ENCODE measurements around the gene ZSWIM2. TPM values are rescaled to one million over a fixed set of nuclear protein-coding genes. Genes with fewer than 3 reads are reported as not detected.
"Not testable (repeated sequence)": the region's sequence is repeated elsewhere in the genome, so short reads cannot be mapped to it uniquely, and the experiment has no call there.

The ZSWIM2 gene
- not detected for total RNA-seq

GRCh38 chr2:186848873-186849578 is at the start of gene ZSWIM2:
Gene ZSWIM2, minus strand, starts transcription at chr2:186849170. Its CDS starts 40 bp downstream, at chr2:186849130.
- Mint-ChIP-seq H3K9me3 (peaks cover 6% of the 10 kb centered on the region), H3K36me3 (peaks cover 4% of the 10 kb centered on the region), H3K27me3 (peaks cover 0 to 8% of the 10 kb centered on the region in 2 donors), H3K4me1 (ENCODE audit: low read depth in 2 of 2) (peaks cover 0 to 6% of the 10 kb centered on the region in 2 donors), H3K4me3 (peak within 1 kb of the TSS; percentile 39), H3K27ac (no peak within 1 kb of the TSS)
- DNase-seq (ENCODE audit: low spot score), result no peak
- ATAC-seq, result peak in 1 of 2 donors; percentile 69

GRCh38 chr2:186896220-186896619 is 47.2 kb upstream of the ZSWIM2 start:
- not testable (repeated sequence) for H3K27me3 Mint-ChIP-seq; ATAC-seq; H3K4me3 Mint-ChIP-seq; H3K27ac Mint-ChIP-seq; H3K36me3 Mint-ChIP-seq; DNase-seq (ENCODE audit: low spot score); H3K4me1 Mint-ChIP-seq (ENCODE audit: low read depth in 2 of 2)
- H3K9me3 Mint-ChIP-seq, result peaks cover 20% of the 10 kb centered on the region

GRCh38 chr2:186895451-186895850 is 46.5 kb upstream of the ZSWIM2 start:
- Mint-ChIP-seq H3K9me3 (peaks cover 15% of the 10 kb centered on the region), H3K4me1 (ENCODE audit: low read depth in 2 of 2) (no peaks in the 10 kb centered on the region), H3K4me3 (no peak overlapping the region), H3K27ac (no peak overlapping the region), H3K36me3 (peaks cover 5% of the 10 kb centered on the region), H3K27me3 (no peaks in the 10 kb centered on the region)
- no peak for DNase-seq (ENCODE audit: low spot score)
- no peak for ATAC-seq

GRCh38 chr2:186894478-186894877 is 45.5 kb upstream of the ZSWIM2 start:
- Mint-ChIP-seq H3K4me3 (no peak overlapping the region), H3K9me3 (peaks cover 17% of the 10 kb centered on the region), H3K27me3 (no peaks in the 10 kb centered on the region), H3K27ac (no peak overlapping the region), H3K36me3 (peaks cover 5% of the 10 kb centered on the region), H3K4me1 (ENCODE audit: low read depth in 2 of 2) (no peaks in the 10 kb centered on the region)
- ATAC-seq (no peak), DNase-seq (ENCODE audit: low spot score) (no peak)

DNA sequence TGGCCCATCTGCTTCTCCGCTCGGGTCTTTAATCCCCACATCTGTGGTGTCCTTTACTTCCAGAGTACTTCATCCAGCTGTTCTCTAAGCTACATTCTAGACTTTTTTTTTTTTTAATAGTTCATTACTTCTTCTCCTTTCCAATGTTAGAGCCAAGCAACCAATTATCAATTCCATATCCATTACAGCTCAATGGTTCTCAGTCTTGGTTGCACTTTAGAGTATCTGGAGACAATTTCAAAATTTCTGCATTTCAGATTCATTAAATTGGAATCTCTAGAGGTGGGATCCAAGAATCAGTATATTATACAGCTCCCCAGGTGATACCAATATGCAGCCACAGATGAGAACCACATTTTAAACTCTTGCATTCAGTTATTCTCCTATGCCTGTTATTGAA is 43.9 kb upstream of the ZSWIM2 start:
- Mint-ChIP-seq H3K27me3 (no peaks in the 10 kb centered on the region), H3K36me3 (no peaks in the 10 kb centered on the region), H3K4me3 (no peak overlapping the region), H3K4me1 (ENCODE audit: low read depth in 2 of 2) (no peaks in the 10 kb centered on the region), H3K9me3 (peaks cover 11% of the 10 kb centered on the region), H3K27ac (no peak overlapping the region)
- DNase-seq (ENCODE audit: low spot score), result no peak
- no peak for ATAC-seq

DNA sequence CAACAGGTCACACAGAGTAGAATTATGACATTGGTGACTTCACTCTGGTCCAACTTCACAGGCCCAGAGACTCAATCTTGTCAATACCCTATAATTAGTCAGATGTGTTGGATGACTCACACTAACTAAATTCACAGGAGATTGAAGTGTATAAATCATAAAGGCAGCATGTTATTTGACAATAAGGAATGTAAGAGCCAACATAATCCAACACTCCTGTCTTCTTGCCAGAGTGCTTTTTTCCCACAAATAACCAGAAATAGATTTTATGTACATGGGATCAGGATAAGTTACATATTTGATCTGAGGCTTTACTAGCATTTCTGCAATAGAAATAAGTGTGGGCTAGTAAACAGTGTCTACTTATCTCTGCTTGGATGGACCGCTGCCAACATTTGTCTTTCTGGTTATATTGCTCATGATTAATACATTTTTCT is 42.2 kb upstream of the ZSWIM2 start:
- Mint-ChIP-seq H3K4me1 (ENCODE audit: low read depth in 2 of 2) (no peaks in the 10 kb centered on the region), H3K36me3 (no peaks in the 10 kb centered on the region), H3K4me3 (no peak overlapping the region), H3K27ac (no peak overlapping the region), H3K9me3 (peaks cover 7% of the 10 kb centered on the region), H3K27me3 (no peaks in the 10 kb centered on the region)
- no peak for ATAC-seq
- DNase-seq (ENCODE audit: low spot score), result no peak

DNA sequence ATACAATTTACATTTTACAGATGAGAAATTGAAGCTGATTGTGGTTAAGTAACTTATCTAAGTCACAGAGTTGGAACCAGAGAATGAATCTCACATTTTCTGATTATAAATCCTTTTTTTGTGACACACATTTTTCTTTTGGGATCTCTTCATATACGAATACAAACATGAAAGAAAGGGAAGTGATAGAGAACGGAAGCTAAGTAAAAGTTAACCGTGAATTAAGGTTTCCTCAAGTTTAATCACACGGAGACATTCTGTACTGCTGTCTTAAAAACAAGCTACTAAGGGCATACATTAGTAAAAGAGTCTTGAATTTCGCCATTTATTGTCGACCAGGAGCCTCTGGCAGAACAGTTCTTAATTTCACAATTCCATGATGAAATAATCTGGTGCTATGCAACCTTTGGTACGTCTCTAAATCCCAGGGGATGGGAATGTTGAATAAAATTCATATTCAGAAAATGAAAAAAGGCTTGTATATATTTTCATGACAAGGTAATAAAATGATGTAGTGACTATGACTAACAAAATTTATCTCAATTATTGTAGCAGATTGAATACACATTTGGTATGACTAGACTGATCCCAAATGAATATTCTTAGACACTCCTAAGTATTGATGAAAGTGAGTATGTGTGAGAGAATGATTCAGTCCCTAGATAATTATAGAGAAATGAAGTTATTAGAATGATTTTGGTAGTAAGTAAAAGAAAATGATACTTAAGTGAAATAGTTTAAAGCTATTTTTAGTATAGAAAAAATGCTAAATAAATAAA is 40.3 kb upstream of the ZSWIM2 start:
- Mint-ChIP-seq H3K27ac (no peak overlapping the region), H3K4me1 (ENCODE audit: low read depth in 2 of 2) (peaks cover 0 to 3% of the 10 kb centered on the region in 2 donors), H3K27me3 (no peaks in the 10 kb centered on the region), H3K4me3 (no peak overlapping the region), H3K36me3 (no peaks in the 10 kb centered on the region), H3K9me3 (peaks cover 2% of the 10 kb centered on the region)
- no peak for DNase-seq (ENCODE audit: low spot score)
- no peak for ATAC-seq

DNA sequence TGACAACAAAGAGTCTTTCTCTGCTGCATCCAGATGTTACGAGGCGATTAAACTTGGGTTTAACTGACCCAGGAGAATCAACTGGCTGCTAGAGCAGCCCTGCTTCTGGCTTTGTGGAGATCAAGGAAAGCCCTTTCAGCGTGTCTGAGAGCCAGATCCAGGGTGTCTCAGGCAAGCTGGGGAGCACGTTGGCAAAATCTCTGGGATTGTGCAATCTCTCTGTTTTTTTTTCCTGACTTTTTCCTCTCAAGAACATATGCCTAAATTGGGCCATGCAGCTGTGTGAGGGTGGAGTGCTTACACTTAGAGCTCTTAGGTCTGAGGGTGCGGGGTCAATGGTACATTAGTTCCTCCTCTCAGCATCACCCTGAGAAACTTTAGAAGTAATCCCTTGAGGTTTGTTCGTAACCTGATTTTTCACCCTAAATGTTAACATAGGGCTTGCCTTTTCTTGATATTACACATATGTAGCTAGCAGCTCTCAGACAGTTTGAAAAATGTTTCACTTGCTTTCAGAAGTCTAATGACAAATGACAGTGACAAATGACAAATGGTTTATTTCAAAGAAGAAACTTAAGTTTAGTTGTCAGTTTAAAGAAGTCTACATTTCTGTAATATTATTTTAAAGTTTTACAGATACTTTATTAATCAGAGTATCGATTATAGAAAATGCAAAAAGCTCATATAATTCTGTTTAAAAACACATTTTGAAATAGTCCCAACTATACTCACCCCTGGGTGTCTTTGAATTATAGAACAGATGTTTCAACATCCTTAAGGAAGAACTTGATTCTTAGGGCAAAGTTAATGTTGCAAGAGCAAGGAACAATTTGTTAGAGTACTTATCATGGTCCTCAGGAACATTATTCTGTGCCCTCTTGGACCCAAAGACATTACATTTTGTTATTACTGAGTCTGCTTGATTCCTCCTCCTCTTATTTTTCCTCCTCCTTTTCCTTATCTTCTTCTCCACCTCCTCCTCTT is 38.4 kb upstream of the ZSWIM2 start:
- DNase-seq (ENCODE audit: low spot score) (no peak), ATAC-seq (no peak)
- H3K27ac Mint-ChIP-seq, result no peak overlapping the region
- peaks cover 7% of the 10 kb centered on the region for H3K9me3 Mint-ChIP-seq
- peaks cover 0 to 3% of the 10 kb centered on the region in 2 donors for H3K4me1 Mint-ChIP-seq (ENCODE audit: low read depth in 2 of 2)
- no peaks in the 10 kb centered on the region for H3K27me3 Mint-ChIP-seq
- peaks cover under 1% of the 10 kb centered on the region for H3K36me3 Mint-ChIP-seq
- H3K4me3 Mint-ChIP-seq, result no peak overlapping the region

DNA sequence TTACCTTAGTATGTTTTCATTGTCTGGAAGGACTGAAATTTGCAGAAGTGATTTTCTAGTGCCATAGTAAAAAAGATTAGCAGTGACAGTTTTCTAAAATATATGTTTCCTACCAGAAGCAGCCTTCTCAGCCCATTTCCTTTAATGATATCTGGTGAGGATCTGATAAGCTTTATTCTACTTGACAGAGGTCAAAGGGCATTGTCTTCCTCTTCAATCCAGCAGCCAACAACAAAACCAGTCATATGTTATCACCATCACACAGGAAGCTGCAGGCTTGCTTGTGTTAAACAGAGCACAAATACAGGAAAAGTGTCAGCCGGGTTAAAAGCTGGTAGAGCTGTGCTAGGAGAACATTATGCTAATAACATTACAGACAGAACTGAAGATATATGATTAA is 35.6 kb upstream of the ZSWIM2 start:
- H3K4me3 Mint-ChIP-seq, result no peak overlapping the region
- ATAC-seq (no peak), DNase-seq (ENCODE audit: low spot score) (no peak)

DNA sequence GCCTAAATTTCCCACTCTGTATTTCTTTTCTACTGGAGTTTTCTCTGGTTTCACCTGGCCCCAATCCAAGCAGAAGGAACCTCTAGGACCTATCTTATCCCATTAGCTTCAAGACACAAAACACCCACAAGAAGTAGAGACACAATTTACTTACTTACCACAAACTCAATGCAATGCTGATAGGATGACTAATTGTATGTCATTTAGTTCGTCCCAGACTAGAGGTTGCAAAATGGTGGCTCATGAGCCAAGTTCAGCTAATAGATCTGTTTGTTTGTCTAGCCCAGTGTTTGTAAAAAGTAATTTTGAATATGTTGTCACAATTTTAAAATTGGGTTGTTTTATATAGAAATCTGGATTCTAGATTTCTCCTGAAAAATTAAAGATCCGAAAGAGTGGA is 34.7 kb upstream of the ZSWIM2 start:
- H3K9me3 Mint-ChIP-seq, result peaks cover 13% of the 10 kb centered on the region
- H3K27ac Mint-ChIP-seq, result no peak overlapping the region
- no peak for DNase-seq (ENCODE audit: low spot score)
- no peaks in the 10 kb centered on the region for H3K27me3 Mint-ChIP-seq
- H3K4me3 Mint-ChIP-seq, result no peak overlapping the region
- peaks cover 12% of the 10 kb centered on the region for H3K36me3 Mint-ChIP-seq
- peaks cover 0 to 3% of the 10 kb centered on the region in 2 donors for H3K4me1 Mint-ChIP-seq (ENCODE audit: low read depth in 2 of 2)
- no peak for ATAC-seq

More for the DNA sequence above, 35.6 kb upstream of the ZSWIM2 start:
- Mint-ChIP-seq H3K36me3 (peaks cover 12% of the 10 kb centered on the region), H3K27me3 (no peaks in the 10 kb centered on the region), H3K4me1 (ENCODE audit: low read depth in 2 of 2) (peaks cover 0 to 3% of the 10 kb centered on the region in 2 donors), H3K27ac (no peak overlapping the region), H3K9me3 (peaks cover 13% of the 10 kb centered on the region)

DNA sequence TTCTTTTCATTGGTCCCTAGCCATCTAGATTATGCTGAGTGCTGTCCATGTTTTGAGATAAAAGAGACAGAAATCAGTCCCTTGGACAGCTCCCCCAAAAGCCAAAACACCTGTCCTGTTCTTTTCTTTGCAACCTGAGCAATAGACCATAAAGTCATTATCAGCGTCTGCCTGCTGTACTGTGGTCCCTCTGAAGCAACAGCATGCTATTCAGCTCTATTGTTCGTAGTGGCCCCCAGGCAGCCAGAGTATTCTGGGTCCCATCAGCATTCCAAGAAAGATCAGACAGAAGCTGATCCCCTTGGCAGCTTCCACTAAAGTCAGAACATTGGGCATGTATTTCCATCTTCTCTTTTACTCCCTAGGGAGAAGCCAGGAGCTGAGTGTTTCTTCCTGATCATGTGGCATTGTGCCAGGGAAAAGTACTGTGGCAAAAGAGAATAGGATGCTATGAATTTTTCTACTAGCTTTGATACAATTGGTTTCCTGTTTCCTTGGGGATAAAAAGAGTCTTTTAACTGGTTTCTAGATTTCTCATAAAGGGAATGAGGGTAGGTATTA is 33.6 kb upstream of the ZSWIM2 start:
- H3K27me3 Mint-ChIP-seq, result no peaks in the 10 kb centered on the region
- peaks cover 17% of the 10 kb centered on the region for H3K9me3 Mint-ChIP-seq
- peaks cover 12% of the 10 kb centered on the region for H3K36me3 Mint-ChIP-seq
- DNase-seq (ENCODE audit: low spot score), result no peak
- H3K4me1 Mint-ChIP-seq (ENCODE audit: low read depth in 2 of 2), result peaks cover 0 to 3% of the 10 kb centered on the region in 2 donors
- H3K4me3 Mint-ChIP-seq, result no peak overlapping the region
- H3K27ac Mint-ChIP-seq, result no peak overlapping the region
- ATAC-seq, result no peak

GRCh38 chr2:186881660-186882059 is 32.7 kb upstream of the ZSWIM2 start:
- DNase-seq (ENCODE audit: low spot score), result no peak
- no peaks in the 10 kb centered on the region for H3K27me3 Mint-ChIP-seq
- ATAC-seq, result no peak
- H3K4me1 Mint-ChIP-seq (ENCODE audit: low read depth in 2 of 2), result peaks cover 0 to 3% of the 10 kb centered on the region in 2 donors
- no peak overlapping the region for H3K27ac Mint-ChIP-seq
- no peak overlapping the region for H3K4me3 Mint-ChIP-seq
- peaks cover 12% of the 10 kb centered on the region for H3K36me3 Mint-ChIP-seq
- H3K9me3 Mint-ChIP-seq, result peaks cover 18% of the 10 kb centered on the region

DNA sequence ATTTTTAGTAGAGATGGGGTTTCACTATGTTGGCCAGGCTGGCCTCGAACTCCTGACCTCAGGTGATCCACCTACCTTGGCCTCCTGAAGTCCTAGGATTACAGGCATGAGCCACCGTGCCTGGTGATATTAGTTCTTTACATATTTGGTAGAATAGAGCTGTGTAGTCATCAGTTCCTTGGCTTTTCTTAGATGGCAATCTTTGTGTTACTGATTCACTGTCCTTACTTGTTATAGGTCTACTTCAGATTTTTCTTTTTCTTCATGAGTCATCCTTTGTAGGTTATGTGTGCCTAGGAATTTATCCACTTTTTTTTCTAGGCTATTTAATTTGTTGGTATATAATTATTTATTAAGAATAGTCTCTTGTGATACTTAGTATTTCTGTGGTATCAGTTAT is 30.3 kb upstream of the ZSWIM2 start:
- ATAC-seq (no peak), DNase-seq (ENCODE audit: low spot score) (no peak)
- peaks cover 21% of the 10 kb centered on the region for H3K9me3 Mint-ChIP-seq
- H3K27ac Mint-ChIP-seq, result no peak overlapping the region
- no peaks in the 10 kb centered on the region for H3K27me3 Mint-ChIP-seq
- no peaks in the 10 kb centered on the region for H3K4me1 Mint-ChIP-seq (ENCODE audit: low read depth in 2 of 2)
- H3K36me3 Mint-ChIP-seq, result peaks cover 12% of the 10 kb centered on the region
- no peak overlapping the region for H3K4me3 Mint-ChIP-seq
